ENCODE results near the gene ALOX5AP.

DNA sequence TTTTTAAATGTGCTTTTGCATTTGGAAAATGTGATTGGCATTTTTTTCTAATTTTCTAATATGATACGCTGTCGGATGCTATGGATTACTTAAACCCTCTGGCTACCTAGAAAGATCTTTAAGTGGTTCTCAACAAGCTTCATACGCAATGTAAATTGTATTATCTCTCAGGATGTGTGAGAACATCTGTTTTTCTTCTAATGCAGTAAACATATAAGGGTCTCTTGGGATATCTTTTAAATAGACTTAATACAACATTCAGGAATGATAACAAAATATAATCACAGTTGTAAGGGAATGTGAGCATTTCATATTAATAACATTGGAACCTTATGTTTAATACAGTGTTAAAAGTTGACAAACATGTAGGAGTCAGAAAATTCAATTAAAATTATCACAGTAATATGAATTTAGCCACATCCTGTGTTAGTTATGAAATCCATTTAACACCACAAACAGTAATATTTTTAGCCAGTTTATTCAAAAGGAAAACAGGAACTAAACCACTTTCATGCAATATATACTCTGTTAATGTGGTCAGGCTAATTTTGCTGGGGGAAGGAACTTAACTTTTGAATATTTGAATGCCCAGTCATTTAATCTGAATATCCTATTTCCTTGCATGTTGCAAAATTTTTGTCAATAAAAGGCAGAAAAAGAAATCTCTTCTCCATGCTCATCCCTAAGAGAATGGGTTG lies 15.0 kb upstream of the ALOX5AP start:
- TF ChIP-seq, protein P1, sequence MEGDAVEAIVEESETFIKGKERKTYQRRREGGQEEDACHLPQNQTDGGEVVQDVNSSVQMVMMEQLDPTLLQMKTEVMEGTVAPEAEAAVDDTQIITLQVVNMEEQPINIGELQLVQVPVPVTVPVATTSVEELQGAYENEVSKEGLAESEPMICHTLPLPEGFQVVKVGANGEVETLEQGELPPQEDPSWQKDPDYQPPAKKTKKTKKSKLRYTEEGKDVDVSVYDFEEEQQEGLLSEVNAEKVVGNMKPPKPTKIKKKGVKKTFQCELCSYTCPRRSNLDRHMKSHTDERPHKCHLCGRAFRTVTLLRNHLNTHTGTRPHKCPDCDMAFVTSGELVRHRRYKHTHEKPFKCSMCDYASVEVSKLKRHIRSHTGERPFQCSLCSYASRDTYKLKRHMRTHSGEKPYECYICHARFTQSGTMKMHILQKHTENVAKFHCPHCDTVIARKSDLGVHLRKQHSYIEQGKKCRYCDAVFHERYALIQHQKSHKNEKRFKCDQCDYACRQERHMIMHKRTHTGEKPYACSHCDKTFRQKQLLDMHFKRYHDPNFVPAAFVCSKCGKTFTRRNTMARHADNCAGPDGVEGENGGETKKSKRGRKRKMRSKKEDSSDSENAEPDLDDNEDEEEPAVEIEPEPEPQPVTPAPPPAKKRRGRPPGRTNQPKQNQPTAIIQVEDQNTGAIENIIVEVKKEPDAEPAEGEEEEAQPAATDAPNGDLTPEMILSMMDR (IDR thresholded peaks at IDR 0.05): no peak
- TF ChIP-seq POLR2A (IDR thresholded peaks at IDR 0.05): no peak
